ENCODE results near the gene TAB3. TPM values are rescaled to one million over a fixed set of nuclear protein-coding genes. Genes with fewer than 3 reads are reported as not detected.

Gene TAB3
- total RNA-seq, 1 donor from 2014 or later: 23.2 TPM

GRCh38 chrX:30830326-30830943 is 58.6 kb downstream of the TAB3 start:
- Histone ChIP-seq H3K36me3 (peaks cover 4 to 8% of the 10 kb centered on the region in 2 donors), H3K27ac (no peak overlapping the region), H3K4me1 (no peaks in the 10 kb centered on the region), H3K9me3 (no peaks in the 10 kb centered on the region), H3K27me3 (no peaks in the 10 kb centered on the region), H3K4me3 (no peak overlapping the region)
- intact Hi-C loops (cut with DNase I): no loop called here
- no peak for DNase-seq (ENCODE audit: low spot score in 2 of 2)
- no peak for TF ChIP-seq CTCF (IDR thresholded peaks at IDR 0.05)

- no peak overlapping the region for H3K27ac ChIP-seq
- intact Hi-C loops (cut with DNase I): no loop called here
- no peak for TF ChIP-seq CTCF (IDR thresholded peaks at IDR 0.05)
- DNase-seq (ENCODE audit: low spot score in 2 of 2): no peak
- H3K36me3 ChIP-seq: no peaks in the 10 kb centered on the region
- no peaks in the 10 kb centered on the region for H3K4me1 ChIP-seq
- no peak overlapping the region for H3K4me3 ChIP-seq
- H3K9me3 ChIP-seq: no peaks in the 10 kb centered on the region
- no peaks in the 10 kb centered on the region for H3K27me3 ChIP-seq
These were observed 64.8 kb downstream of the TAB3 start for GRCh38 chrX:30824275-30824674.

GRCh38 chrX:30822764-30823163 is 66.3 kb downstream of the TAB3 start:
- Histone ChIP-seq H3K36me3 (no peaks in the 10 kb centered on the region), H3K9me3 (no peaks in the 10 kb centered on the region), H3K4me3 (no peak overlapping the region), H3K27me3 (no peaks in the 10 kb centered on the region), H3K4me1 (no peaks in the 10 kb centered on the region), H3K27ac (no peak overlapping the region)
- TF ChIP-seq CTCF (IDR thresholded peaks at IDR 0.05): no peak
- intact Hi-C loops (cut with DNase I): no loop called here
- no peak for DNase-seq (ENCODE audit: low spot score in 2 of 2)

GRCh38 chrX:30822068-30822681 is 66.9 kb downstream of the TAB3 start:
- Histone ChIP-seq H3K27ac (no peak overlapping the region), H3K4me1 (no peaks in the 10 kb centered on the region), H3K4me3 (no peak overlapping the region), H3K27me3 (no peaks in the 10 kb centered on the region), H3K36me3 (no peaks in the 10 kb centered on the region), H3K9me3 (no peaks in the 10 kb centered on the region)
- intact Hi-C loops (cut with DNase I): no loop called here
- no peak for DNase-seq (ENCODE audit: low spot score in 2 of 2)
- TF ChIP-seq CTCF (IDR thresholded peaks at IDR 0.05): no peak

GRCh38 chrX:30821116-30821515 is 67.9 kb downstream of the TAB3 start:
- Histone ChIP-seq H3K9me3 (no peaks in the 10 kb centered on the region), H3K4me1 (no peaks in the 10 kb centered on the region), H3K36me3 (no peaks in the 10 kb centered on the region), H3K27ac (no peak overlapping the region), H3K4me3 (no peak overlapping the region), H3K27me3 (no peaks in the 10 kb centered on the region)
- intact Hi-C loops (cut with DNase I): no loop called here
- no peak for TF ChIP-seq CTCF (IDR thresholded peaks at IDR 0.05)
- no peak for DNase-seq (ENCODE audit: low spot score in 2 of 2)
